HEK293 (cell line): Measurements from ENCODE around the gene TK2.

ENCODE experiments used
- CTCF ChIA-PET: fragments of 350-600 bp; formaldehyde crosslinking; extraction: SDS; loops from one replicate; lab custom pipeline; 2021; ENCODE audit warnings: antibody characterized with exemption; lab: Yijun Ruan, JAX
- POLR2A ChIA-PET: fragments of 300-600 bp; formaldehyde crosslinking; extraction: SDS; loops from one replicate; lab custom pipeline; 2020; ENCODE audit warnings: antibody characterized with exemption, inconsistent platforms; lab: Yijun Ruan, JAX
- H3K27ac ChIP-seq: fragments of 200-500 bp; sonication (Bioruptor generic); 2 replicates; pipeline ENCODE4 v1.5.1; 2014; ENCODE audit warnings: low read depth, low read length, control low read depth, inconsistent platforms; ENCODE audit errors: extremely low read depth
- H3K36me3 ChIP-seq, 2 experiments: fragments of 200-500 bp in 1 of 2; sonication (Bioruptor generic) in 1 of 2; 1 replicate in 1 of 2; 2 replicates in 1 of 2; pipeline ENCODE4 v1.5.1; 2014 to 2017; ENCODE audit warnings: inconsistent platforms in 2 of 2, low read length in 2 of 2; ENCODE audit not compliant: control insufficient read depth in 2 of 2, insufficient read depth in 1 of 2
- H3K4me1 ChIP-seq: fragments of 200-500 bp; sonication (Bioruptor generic); 2 replicates; pipeline ENCODE4 v1.5.1; 2014; ENCODE audit warnings: mild to moderate bottlenecking, low read length, inconsistent platforms; ENCODE audit not compliant: control insufficient read depth, insufficient read depth
- H3K4me3 ChIP-seq: 2 replicates; pipeline ENCODE4 v1.5.1; 2011; ENCODE audit warnings: low read depth, mild to moderate bottlenecking, control low read depth, low read length, moderate library complexity
- H3K9me3 ChIP-seq: fragments of 200-500 bp; sonication (Bioruptor generic); 2 replicates; pipeline ENCODE4 v1.5.1; 2014; ENCODE audit warnings: low read depth, low read length, inconsistent platforms; ENCODE audit not compliant: control insufficient read depth, insufficient read depth
- FEZF1 ChIP-seq: fragments of 450-650 bp; formaldehyde crosslinking; IDR thresholded peaks from 2 replicates; pipeline ENCODE4 v1.5.1; 2016; ENCODE audit warnings: missing biosample characterization, missing genetic modification characterization
- HOXD13 ChIP-seq: sonication (generic); formaldehyde crosslinking; IDR thresholded peaks from 2 replicates; pipeline ENCODE4 v1.8.0; 2022; ENCODE audit warnings: missing genetic modification reagents, borderline replicate concordance
- KLF7 ChIP-seq: fragments of 450-650 bp; formaldehyde crosslinking; IDR thresholded peaks from 2 replicates; pipeline ENCODE4 v1.5.1; 2016; ENCODE audit warnings: missing biosample characterization, missing genetic modification characterization, borderline replicate concordance
- SCRT1 ChIP-seq: fragments of 450-650 bp; formaldehyde crosslinking; IDR thresholded peaks from 2 replicates; pipeline ENCODE4 v1.5.1; 2016; ENCODE audit warnings: missing biosample characterization, missing genetic modification characterization, borderline replicate concordance
- SCRT2 ChIP-seq: fragments of 450-650 bp; formaldehyde crosslinking; IDR thresholded peaks from 2 replicates; pipeline ENCODE4 v1.5.1; 2016; ENCODE audit warnings: missing biosample characterization, missing genetic modification characterization
- SP3 ChIP-seq: fragments of 450-650 bp; formaldehyde crosslinking; IDR thresholded peaks from 2 replicates; pipeline ENCODE4 v1.5.1; 2016; ENCODE audit warnings: missing biosample characterization, missing genetic modification characterization
- ZBTB7A ChIP-seq: fragments of 450-650 bp; formaldehyde crosslinking; IDR thresholded peaks from 2 replicates; pipeline ENCODE4 v1.5.1; 2016; ENCODE audit warnings: low read depth, missing biosample characterization, missing genetic modification characterization
- ZNF155 ChIP-seq: fragments of 450-650 bp; formaldehyde crosslinking; IDR thresholded peaks from 2 replicates; pipeline ENCODE4 v1.5.1; 2016; ENCODE audit warnings: missing biosample characterization, missing genetic modification characterization
- ZNF157 ChIP-seq: fragments of 450-650 bp; formaldehyde crosslinking; IDR thresholded peaks from 2 replicates; pipeline ENCODE4 v1.5.1; 2016; ENCODE audit warnings: missing biosample characterization, missing genetic modification characterization
- ZNF175 ChIP-seq: fragments of 450-650 bp; formaldehyde crosslinking; IDR thresholded peaks from 2 replicates; pipeline ENCODE4 v1.5.1; 2016; ENCODE audit warnings: missing biosample characterization, missing genetic modification characterization
- ZNF221 ChIP-seq: fragments of 450-650 bp; formaldehyde crosslinking; IDR thresholded peaks from 2 replicates; pipeline ENCODE4 v1.5.1; 2017; ENCODE audit warnings: missing biosample characterization, missing genetic modification characterization, borderline replicate concordance
- ZNF248 ChIP-seq: fragments of 450-650 bp; formaldehyde crosslinking; IDR thresholded peaks from 2 replicates; pipeline ENCODE4 v1.5.1; 2017; ENCODE audit warnings: missing biosample characterization, missing genetic modification characterization
- ZNF302 ChIP-seq: fragments of 450-650 bp; formaldehyde crosslinking; IDR thresholded peaks from 2 replicates; pipeline ENCODE4 v1.5.1; 2016; ENCODE audit warnings: missing biosample characterization, missing genetic modification characterization, low read depth
- ZNF335 ChIP-seq: fragments of 450-650 bp; formaldehyde crosslinking; conservative IDR thresholded peaks from 2 replicates; pipeline ENCODE4 v1.5.1; 2016; ENCODE audit warnings: missing biosample characterization, missing genetic modification characterization
- ZNF623 ChIP-seq: fragments of 450-650 bp; formaldehyde crosslinking; IDR thresholded peaks from 2 replicates; pipeline ENCODE4 v1.5.1; 2016; ENCODE audit warnings: missing biosample characterization, missing genetic modification characterization
- ZNF624 ChIP-seq: fragments of 450-650 bp; formaldehyde crosslinking; IDR thresholded peaks from 2 replicates; pipeline ENCODE4 v1.5.1; 2017; ENCODE audit warnings: missing biosample characterization, missing genetic modification characterization
- ZNF670 ChIP-seq: fragments of 450-650 bp; formaldehyde crosslinking; IDR thresholded peaks from 2 replicates; pipeline ENCODE4 v1.5.1; 2016; ENCODE audit warnings: missing biosample characterization, missing genetic modification characterization, low read depth
- ZNF76 ChIP-seq: fragments of 450-650 bp; formaldehyde crosslinking; IDR thresholded peaks from 2 replicates; pipeline ENCODE4; 2016; ENCODE audit warnings: low read depth, missing biosample characterization, missing genetic modification characterization, borderline replicate concordance
- ZNF830 ChIP-seq: fragments of 450-650 bp; IDR thresholded peaks from 2 replicates; pipeline ENCODE4 v1.5.0; 2018; ENCODE audit warnings: missing biosample characterization, missing genetic modification characterization, low read depth, mild to moderate bottlenecking, moderate library complexity
- TF ChIP-seq, protein P1 (sequence below): fragments of 450-650 bp; formaldehyde crosslinking; IDR thresholded peaks from 2 replicates; pipeline ENCODE4 v1.5.1; 2016; ENCODE audit warnings: missing biosample characterization, missing genetic modification characterization
- TF ChIP-seq, protein P2 (sequence below): fragments of 450-650 bp; formaldehyde crosslinking; IDR thresholded peaks from 2 replicates; pipeline ENCODE4 v1.5.1; 2016; ENCODE audit warnings: missing biosample characterization, missing genetic modification characterization

Gene TK2

DNA sequence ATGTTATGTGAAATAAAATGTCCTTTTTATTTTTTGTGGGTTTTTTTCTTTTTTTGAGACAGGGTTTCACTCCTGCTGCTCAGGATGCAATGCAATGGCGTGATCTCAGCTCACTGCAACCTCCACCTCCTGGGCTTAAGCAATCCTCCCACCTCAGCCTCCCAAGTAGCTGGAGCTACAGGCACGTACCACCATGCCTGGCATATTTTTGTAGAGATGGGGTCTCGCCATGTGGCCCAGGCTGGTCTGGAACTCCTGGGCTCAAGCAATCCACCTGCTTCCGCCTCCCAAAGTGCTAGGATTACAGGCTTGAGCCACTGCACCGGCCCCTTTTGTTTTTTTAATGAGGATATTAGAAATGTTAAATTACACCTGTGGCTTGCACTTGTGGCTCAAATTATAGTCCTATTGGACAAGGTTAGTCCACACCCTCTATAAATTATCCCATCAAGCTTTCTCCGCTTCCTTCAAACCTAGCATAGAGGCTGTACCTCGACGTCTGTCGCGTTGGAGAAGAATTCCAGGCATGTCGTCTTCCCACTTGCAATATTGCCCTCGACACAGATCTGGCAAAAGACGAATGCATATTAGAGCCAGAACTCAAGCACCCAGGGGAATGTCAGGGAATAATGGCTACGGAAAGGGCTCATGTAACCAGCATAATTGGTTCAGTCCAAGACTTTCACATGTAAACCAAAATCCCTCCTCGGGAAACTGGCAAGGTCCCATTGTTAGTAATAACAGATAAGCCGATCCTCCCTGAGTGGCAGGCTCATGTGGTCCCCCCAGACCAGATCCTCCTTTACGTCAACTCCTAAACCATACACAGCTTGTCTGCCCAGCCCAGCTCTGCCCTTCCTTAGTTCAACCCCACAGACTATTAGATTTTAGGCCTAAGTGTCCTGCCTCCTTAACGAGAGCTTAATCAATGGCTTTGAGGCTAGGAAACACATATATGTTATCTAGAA lies 8.2 kb downstream of the TK2 start:
- TF ChIP-seq ZNF830 (tag by site-specific recombination) (no peak), SCRT1 (tag by site-specific recombination) (peak; percentile 28; the same call in 1 of the 2 replicates), ZNF623 (tag by site-specific recombination) (no peak), ZNF221 (tag by site-specific recombination) (no peak), ZNF175 (tag by site-specific recombination) (no peak), SCRT2 (tag by site-specific recombination) (peak; percentile 45; the same call in 1 of the 2 replicates), ZNF670 (no peak)
- TF ChIP-seq, protein P1, sequence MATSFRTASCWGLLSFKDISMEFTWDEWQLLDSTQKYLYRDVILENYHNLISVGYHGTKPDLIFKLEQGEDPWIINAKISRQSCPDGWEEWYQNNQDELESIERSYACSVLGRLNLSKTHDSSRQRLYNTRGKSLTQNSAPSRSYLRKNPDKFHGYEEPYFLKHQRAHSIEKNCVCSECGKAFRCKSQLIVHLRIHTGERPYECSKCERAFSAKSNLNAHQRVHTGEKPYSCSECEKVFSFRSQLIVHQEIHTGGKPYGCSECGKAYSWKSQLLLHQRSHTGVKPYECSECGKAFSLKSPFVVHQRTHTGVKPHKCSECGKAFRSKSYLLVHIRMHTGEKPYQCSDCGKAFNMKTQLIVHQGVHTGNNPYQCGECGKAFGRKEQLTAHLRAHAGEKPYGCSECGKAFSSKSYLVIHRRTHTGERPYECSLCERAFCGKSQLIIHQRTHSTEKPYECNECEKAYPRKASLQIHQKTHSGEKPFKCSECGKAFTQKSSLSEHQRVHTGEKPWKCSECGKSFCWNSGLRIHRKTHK: no peak
- TF ChIP-seq, protein P2, sequence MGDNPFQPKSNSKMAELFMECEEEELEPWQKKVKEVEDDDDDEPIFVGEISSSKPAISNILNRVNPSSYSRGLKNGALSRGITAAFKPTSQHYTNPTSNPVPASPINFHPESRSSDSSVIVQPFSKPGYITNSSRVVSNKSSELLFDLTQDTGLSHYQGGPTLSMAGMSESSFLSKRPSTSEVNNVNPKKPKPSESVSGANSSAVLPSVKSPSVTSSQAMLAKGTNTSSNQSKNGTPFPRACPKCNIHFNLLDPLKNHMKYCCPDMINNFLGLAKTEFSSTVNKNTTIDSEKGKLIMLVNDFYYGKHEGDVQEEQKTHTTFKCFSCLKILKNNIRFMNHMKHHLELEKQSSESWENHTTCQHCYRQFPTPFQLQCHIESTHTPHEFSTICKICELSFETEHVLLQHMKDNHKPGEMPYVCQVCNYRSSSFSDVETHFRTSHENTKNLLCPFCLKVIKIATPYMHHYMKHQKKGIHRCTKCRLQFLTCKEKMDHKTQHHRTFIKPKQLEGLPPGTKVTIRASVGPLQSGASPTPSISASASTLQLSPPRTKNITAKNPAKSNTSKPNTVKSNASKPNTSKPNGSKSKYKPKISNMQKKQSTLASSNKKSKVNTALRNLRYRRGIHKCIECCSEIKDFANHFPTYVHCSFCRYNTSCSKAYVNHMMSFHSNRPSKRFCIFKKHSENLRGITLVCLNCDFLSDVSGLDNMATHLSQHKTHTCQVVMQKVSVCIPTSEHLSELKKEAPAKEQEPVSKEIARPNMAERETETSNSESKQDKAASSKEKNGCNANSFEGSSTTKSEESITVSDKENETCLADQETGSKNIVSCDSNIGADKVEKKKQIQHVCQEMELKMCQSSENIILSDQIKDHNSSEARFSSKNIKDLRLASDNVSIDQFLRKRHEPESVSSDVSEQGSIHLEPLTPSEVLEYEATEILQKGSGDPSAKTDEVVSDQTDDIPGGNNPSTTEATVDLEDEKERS (tag by site-specific recombination): no peak
- TF ChIP-seq, all 188 proteins: peak for 2
- Histone ChIP-seq H3K4me1 (no peaks in the 10 kb centered on the region), H3K9me3 (no peaks in the 10 kb centered on the region), H3K36me3 (peaks cover 3 to 33% of the 10 kb centered on the region in 2 experiments; a peak in 2 of 3 replicates), H3K4me3 (no peak overlapping the region), H3K27ac (no peak overlapping the region)
- ChIA-PET POLR2A (no interaction called here), CTCF (interaction anchor here (1.0 to 1.7 kb wide), 2 partner anchors 11 to 29 kb away, joined by 3 to 4 read pairs; partner anchors contain the start of gene CKLF)

GRCh38 chr16:66539623-66540469 lies 10.1 kb downstream of the TK2 start:
- Histone ChIP-seq H3K9me3 (no peaks in the 10 kb centered on the region), H3K4me1 (no peaks in the 10 kb centered on the region), H3K27ac (no peak overlapping the region), H3K36me3 (peaks cover 3 to 44% of the 10 kb centered on the region in 2 experiments; a peak in 2 of 3 replicates), H3K4me3 (no peak overlapping the region)
- TF ChIP-seq ZNF157 (tag by site-specific recombination) (no peak), ZNF335 (tag by site-specific recombination) (peak; percentile 58)
- POLR2A ChIA-PET: interaction anchor here (0.6 kb wide), 1 partner anchor 17 kb away, joined by 3 read pairs; no protein-coding TSS in a partner anchor
- CTCF ChIA-PET: interaction anchor here (1.0 kb wide), 1 partner anchor 27 kb away, joined by 4 read pairs; no protein-coding TSS in a partner anchor

DNA sequence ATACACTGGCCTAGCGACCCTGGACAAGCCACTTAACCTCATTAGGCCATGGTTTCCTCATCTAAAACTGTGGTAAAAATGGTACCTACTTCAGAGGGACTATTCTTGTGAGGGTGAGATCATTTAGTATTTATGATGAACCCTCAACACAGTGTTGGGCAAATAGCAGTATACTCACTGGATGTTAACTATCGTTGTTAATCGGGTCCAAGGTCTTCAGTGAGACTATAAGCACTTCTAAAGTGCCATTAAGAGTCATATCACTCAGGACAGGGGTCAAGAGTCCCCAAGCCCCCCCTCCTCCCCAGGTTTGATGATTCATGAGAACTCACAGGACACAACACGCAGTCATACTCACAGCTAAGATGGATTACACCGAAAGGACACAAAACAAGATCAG lies 11.0 kb downstream of the TK2 start:
- ChIA-PET POLR2A (interaction anchor here (0.6 kb wide), 1 partner anchor 16 kb away, joined by 3 read pairs; no protein-coding TSS in a partner anchor), CTCF (no interaction called here)
- H3K36me3 ChIP-seq: peaks cover 3 to 47% of the 10 kb centered on the region in 2 experiments; a peak in 2 of 3 replicates
- H3K9me3 ChIP-seq: no peaks in the 10 kb centered on the region
- H3K27ac ChIP-seq: no peak overlapping the region
- H3K4me3 ChIP-seq: no peak overlapping the region
- H3K4me1 ChIP-seq: no peaks in the 10 kb centered on the region
- TF ChIP-seq ZBTB7A (tag by site-specific recombination) (no peak), SP3 (no peak), ZNF302 (tag by site-specific recombination) (no peak), ZNF76 (no peak), ZNF670 (no peak), ZNF248 (tag by site-specific recombination) (no peak), HOXD13 (CRISPR knock-in tag) (no peak), ZNF155 (tag by site-specific recombination) (no peak), KLF7 (tag by site-specific recombination) (no peak), FEZF1 (no peak), ZNF624 (tag by site-specific recombination) (no peak)
- TF ChIP-seq, all 188 proteins: peak for 0
